Fibroblast of lung (primary cell): ENCODE data around the gene SLC36A3.

Experiments used
- EZH2 ChIP-seq: IDR thresholded peaks from 2 replicates; pipeline ENCODE4 v1.5.1; 2012; ENCODE audit warnings: low read length, control low read depth, mild to moderate bottlenecking; ENCODE audit errors: missing control alignments
- TF ChIP-seq, protein P1 (sequence below), 2 donors: IDR thresholded peaks in 1 of 2; conservative IDR thresholded peaks in 1 of 2; 1 replicate in 1 of 2; 2 replicates in 1 of 2; pipeline ENCODE4 v1.5.1; 2011 to 2012; ENCODE audit warnings: low read length in 2 of 2, control low read depth in 1 of 2, inconsistent platforms in 1 of 2, low read depth in 1 of 2, mild to moderate bottlenecking in 1 of 2

DNA sequence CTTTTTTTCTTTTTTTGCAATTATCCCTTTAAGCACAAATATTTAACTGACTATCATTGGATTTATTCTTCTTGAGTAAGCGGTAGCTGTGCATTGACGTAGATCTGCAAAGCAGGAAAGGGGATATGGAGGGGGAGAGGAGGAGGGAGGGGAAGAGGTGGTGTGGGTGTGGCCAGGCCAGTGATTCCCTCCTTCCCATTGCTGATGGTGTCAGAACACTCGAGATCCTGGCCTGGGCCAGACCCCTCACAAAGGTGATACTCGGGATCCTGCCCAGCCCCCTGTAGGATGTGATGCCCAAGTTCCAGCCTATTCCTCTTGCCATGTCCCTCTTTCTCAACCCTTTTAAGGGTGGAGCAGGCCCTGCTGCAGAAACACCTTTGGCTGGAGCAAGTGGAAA is 9.9 kb downstream of the SLC36A3 start:
- TF ChIP-seq, protein P1, sequence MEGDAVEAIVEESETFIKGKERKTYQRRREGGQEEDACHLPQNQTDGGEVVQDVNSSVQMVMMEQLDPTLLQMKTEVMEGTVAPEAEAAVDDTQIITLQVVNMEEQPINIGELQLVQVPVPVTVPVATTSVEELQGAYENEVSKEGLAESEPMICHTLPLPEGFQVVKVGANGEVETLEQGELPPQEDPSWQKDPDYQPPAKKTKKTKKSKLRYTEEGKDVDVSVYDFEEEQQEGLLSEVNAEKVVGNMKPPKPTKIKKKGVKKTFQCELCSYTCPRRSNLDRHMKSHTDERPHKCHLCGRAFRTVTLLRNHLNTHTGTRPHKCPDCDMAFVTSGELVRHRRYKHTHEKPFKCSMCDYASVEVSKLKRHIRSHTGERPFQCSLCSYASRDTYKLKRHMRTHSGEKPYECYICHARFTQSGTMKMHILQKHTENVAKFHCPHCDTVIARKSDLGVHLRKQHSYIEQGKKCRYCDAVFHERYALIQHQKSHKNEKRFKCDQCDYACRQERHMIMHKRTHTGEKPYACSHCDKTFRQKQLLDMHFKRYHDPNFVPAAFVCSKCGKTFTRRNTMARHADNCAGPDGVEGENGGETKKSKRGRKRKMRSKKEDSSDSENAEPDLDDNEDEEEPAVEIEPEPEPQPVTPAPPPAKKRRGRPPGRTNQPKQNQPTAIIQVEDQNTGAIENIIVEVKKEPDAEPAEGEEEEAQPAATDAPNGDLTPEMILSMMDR (conservative IDR thresholded peaks at IDR 0.05 in 1 of 2, IDR thresholded peaks at IDR 0.05 in 1 of 2; ENCODE audit: low read depth in 1 of 2, low read length in 2 of 2), result no peak
- TF ChIP-seq EZH2, result no peak
